ENCODE data around the gene XYLB. TPM values are rescaled to one million over a fixed set of nuclear protein-coding genes. Genes with fewer than 3 reads are reported as not detected.

XYLB gene
- total RNA-seq, 1 experiment from 2014 or later: 7.1 TPM

- peak; percentile 62 for DNase-seq (ENCODE audit: low read depth)
These were observed 108.5 kb downstream of the XYLB start for GRCh38 chr3:38454884-38455638.

GRCh38 chr3:38455639-38456430 is 109.2 kb downstream of the XYLB start:
- peak; percentile 43 for DNase-seq (ENCODE audit: low read depth)

- DNase-seq (ENCODE audit: low read depth): peak; percentile 23
These were observed 110.8 kb downstream of the XYLB start for GRCh38 chr3:38457111-38458003.

DNA sequence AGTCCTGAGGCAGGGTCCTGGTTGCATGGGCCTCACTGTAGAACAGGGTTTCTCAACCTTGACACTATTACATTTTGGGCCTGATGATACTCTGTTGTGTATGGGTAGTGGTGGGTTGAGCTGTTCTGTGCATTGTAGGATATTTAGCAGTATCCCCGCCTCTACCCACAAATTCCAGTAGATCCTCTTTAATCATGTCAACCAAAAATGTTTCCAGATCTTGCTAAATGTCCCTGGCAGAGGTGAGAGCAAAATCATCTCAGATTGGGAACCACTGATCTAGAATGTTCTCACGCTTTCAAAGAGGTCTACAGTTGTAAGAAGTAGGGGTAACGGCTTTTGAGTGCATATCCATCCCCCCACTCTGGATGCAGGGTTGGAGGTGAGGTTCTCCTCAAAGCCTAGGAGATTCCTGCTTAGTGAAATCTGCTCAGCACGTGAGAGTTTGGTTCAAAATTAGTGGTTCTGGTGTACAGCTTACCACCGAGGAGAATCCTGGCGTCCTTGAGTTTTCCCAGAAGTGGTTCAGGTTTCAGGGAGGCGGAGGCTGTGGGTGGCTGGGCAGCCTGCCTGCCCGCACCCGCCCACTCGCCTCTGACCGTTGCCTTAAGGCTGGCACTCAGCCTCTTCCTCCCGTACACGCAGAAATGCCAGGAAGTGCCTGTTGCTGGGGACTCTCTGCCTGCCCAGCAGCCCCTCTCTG is 112.4 kb downstream of the XYLB start:
- peak; percentile 34 for DNase-seq (ENCODE audit: low read depth)

GRCh38 chr3:38459499-38460048 is 113.0 kb downstream of the XYLB start:
- DNase-seq (ENCODE audit: low read depth): no peak

- no peak for DNase-seq (ENCODE audit: low read depth)
These were observed 114.0 kb downstream of the XYLB start for GRCh38 chr3:38460377-38461270.

Other genes with a start within 250 kb of the XYLB start
- 12.5 and 18.3 TPM in 2 replicates for gene ACAA1, start 209.7 kb upstream of the XYLB start, total RNA-seq (2014; rRNA removed; shearing (Covaris generic))
- gene MYD88, start 208.1 kb upstream of the XYLB start, total RNA-seq (2014; rRNA removed; shearing (Covaris generic)): 3.2 and 4.4 TPM in 2 replicates
- 50.9 and 58.8 TPM in 2 replicates for gene OXSR1, start 181.2 kb upstream of the XYLB start, total RNA-seq (2014; rRNA removed; shearing (Covaris generic))
- gene SLC22A13, start 81.0 kb upstream of the XYLB start, total RNA-seq (2014; rRNA removed; shearing (Covaris generic)): 0.29 TPM in 1 of 2 replicates, not detected in the other
- gene SLC22A14, start 64.5 kb upstream of the XYLB start, total RNA-seq (2014; rRNA removed; shearing (Covaris generic)): 0.12 and 0.20 TPM in 2 replicates
- 1.2 and 1.8 TPM in 2 replicates for gene ACVR2B, start 107.1 kb downstream of the XYLB start, total RNA-seq (2014; rRNA removed; shearing (Covaris generic))
- 6.8 and 8.1 TPM in 2 replicates for gene EXOG, start 149.6 kb downstream of the XYLB start, total RNA-seq (2014; rRNA removed; shearing (Covaris generic))